ENCODE data around the gene FKBP15. TPM values are rescaled to one million over a fixed set of nuclear protein-coding genes. Genes with fewer than 3 reads are reported as not detected.

FKBP15 gene
- total RNA-seq, 4 donors from 2014 or later: 14.1 to 30.3 (median 23.1) TPM

DNA sequence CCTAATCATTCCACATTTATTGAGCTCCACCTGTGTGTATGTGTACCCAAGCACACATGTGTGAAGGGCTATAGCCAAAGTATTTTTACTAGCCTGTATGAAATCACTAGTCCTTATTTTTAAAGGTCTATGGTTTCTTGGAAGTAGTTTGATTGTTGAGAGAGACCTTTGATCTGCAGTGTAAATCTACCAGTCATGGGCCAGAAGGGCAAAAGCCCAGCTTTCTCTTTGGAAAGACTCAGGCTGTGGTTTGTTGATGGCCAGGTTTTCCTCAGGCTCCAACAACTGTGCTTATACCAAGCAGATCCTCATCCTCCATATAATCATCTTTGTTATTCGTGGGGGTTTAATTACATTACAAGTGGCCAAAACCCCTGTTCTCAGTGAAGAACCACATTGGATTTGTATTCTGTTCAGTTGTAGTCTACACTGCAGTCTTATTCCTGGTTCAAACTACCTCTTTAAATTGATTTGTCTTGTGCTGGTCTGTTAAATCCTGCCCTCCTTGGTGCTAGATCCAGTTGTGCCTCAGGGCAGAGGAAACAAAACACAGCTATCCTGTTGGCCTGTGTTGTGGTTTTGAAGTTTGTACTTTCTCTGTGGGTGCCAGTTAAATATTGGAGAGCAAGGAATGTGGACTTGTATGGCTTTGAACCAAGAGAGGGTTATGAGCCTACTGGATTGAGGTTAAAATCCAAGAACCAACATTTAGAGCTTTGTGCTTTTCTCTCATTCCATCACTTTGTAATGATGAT, 41.0 kb upstream of the FKBP15 start:
- no peak for DNase-seq
- intact Hi-C loops (cut with DNase I; ENCODE audit: low total_unique reads): no loop called here
- H3K36me3 ChIP-seq: no peaks in the 10 kb centered on the region

GRCh38 chr9:113258282-113258681, 37.2 kb upstream of the FKBP15 start:
- no peaks in the 10 kb centered on the region for H3K36me3 ChIP-seq

More for the DNA sequence above, 41.0 kb upstream of the FKBP15 start:
- H3K4me3 ChIP-seq: no peak overlapping the region
- H3K27me3 ChIP-seq: no peaks in the 10 kb centered on the region
- no peaks in the 10 kb centered on the region for H3K9me3 ChIP-seq
- H3K27ac ChIP-seq: no peak overlapping the region
- TF ChIP-seq POLR2A (IDR thresholded peaks at IDR 0.05): no peak
- TF ChIP-seq CTCF (IDR thresholded peaks at IDR 0.05): no peak
- H3K4me1 ChIP-seq: no peaks in the 10 kb centered on the region

DNA sequence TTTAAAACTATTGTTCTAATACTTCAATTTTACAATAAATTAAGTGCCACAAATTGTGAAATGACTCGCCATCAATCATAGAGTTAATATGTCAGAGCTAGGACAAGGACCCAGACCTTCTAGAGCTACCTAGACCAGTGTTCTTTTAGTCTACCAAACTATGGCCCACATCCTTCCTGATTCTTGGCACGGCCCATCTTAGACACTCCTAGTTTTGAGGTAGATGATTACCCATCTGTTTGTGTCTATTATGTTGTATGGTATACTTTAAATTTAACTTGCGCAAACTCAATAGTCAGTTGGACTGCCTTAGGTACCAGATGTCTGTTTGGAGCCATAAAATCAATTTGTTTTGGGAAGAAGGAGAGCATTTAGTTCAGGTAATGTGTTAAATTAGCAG, 36.8 kb upstream of the FKBP15 start:
- Histone ChIP-seq H3K4me3 (no peak overlapping the region), H3K9me3 (no peaks in the 10 kb centered on the region), H3K36me3 (no peaks in the 10 kb centered on the region), H3K27ac (no peak overlapping the region), H3K4me1 (no peaks in the 10 kb centered on the region), H3K27me3 (no peaks in the 10 kb centered on the region)
- no peak for TF ChIP-seq POLR2A (IDR thresholded peaks at IDR 0.05)
- no peak for TF ChIP-seq CTCF (IDR thresholded peaks at IDR 0.05)
- DNase-seq: no peak
- intact Hi-C loops (cut with DNase I; ENCODE audit: low total_unique reads): no loop called here

More at GRCh38 chr9:113258282-113258681, 37.2 kb upstream of the FKBP15 start:
- Histone ChIP-seq H3K4me3 (no peak overlapping the region), H3K9me3 (no peaks in the 10 kb centered on the region), H3K27ac (no peak overlapping the region), H3K4me1 (no peaks in the 10 kb centered on the region), H3K27me3 (no peaks in the 10 kb centered on the region)
- intact Hi-C loops (cut with DNase I; ENCODE audit: low total_unique reads): no loop called here
- TF ChIP-seq CTCF (IDR thresholded peaks at IDR 0.05) (no peak), POLR2A (IDR thresholded peaks at IDR 0.05) (no peak)
- DNase-seq: no peak

- no peak for TF ChIP-seq POLR2A (IDR thresholded peaks at IDR 0.05)
- no peak for TF ChIP-seq CTCF (IDR thresholded peaks at IDR 0.05)
- no peaks in the 10 kb centered on the region for H3K4me1 ChIP-seq
- H3K36me3 ChIP-seq: no peaks in the 10 kb centered on the region
- no peaks in the 10 kb centered on the region for H3K27me3 ChIP-seq
- intact Hi-C loops (cut with DNase I; ENCODE audit: low total_unique reads): no loop called here
- no peak overlapping the region for H3K4me3 ChIP-seq
- H3K27ac ChIP-seq: no peak overlapping the region
- no peaks in the 10 kb centered on the region for H3K9me3 ChIP-seq
- DNase-seq: no peak
These were observed 34.4 kb upstream of the FKBP15 start for GRCh38 chr9:113255438-113255837.

- Histone ChIP-seq H3K27ac (no peak overlapping the region), H3K36me3 (no peaks in the 10 kb centered on the region)
These were observed 33.9 kb upstream of the FKBP15 start for GRCh38 chr9:113254991-113255390.

More at GRCh38 chr9:113254991-113255390, 33.9 kb upstream of the FKBP15 start:
- intact Hi-C loops (cut with DNase I; ENCODE audit: low total_unique reads): no loop called here
- H3K27me3 ChIP-seq: no peaks in the 10 kb centered on the region
- DNase-seq: no peak
- TF ChIP-seq POLR2A (IDR thresholded peaks at IDR 0.05): no peak
- TF ChIP-seq CTCF (IDR thresholded peaks at IDR 0.05): no peak
- H3K4me1 ChIP-seq: no peaks in the 10 kb centered on the region
- H3K9me3 ChIP-seq: no peaks in the 10 kb centered on the region
- H3K4me3 ChIP-seq: no peak overlapping the region

All from uterus (tissue), 4 donors.